ENCODE data around the gene STK32B.

STK32B gene

GRCh38 chr4:5127556-5127955, 76.3 kb downstream of the STK32B start:
- no peak for DNase-seq

- DNase-seq = no peak
Measured at GRCh38 chr4:5128569-5128968, 77.3 kb downstream of the STK32B start.

GRCh38 chr4:5133201-5133600, 81.9 kb downstream of the STK32B start:
- peak; percentile 8 for DNase-seq

- DNase-seq = no peak
Measured at GRCh38 chr4:5133933-5134594, 82.8 kb downstream of the STK32B start.

GRCh38 chr4:5134620-5135019, 83.3 kb downstream of the STK32B start:
- no peak for DNase-seq

GRCh38 chr4:5137226-5137625, 85.9 kb downstream of the STK32B start:
- no peak for DNase-seq

GRCh38 chr4:5137927-5138326, 86.6 kb downstream of the STK32B start:
- no peak for DNase-seq

GRCh38 chr4:5138389-5138788, 87.1 kb downstream of the STK32B start:
- no peak for DNase-seq

- DNase-seq = no peak
Measured at GRCh38 chr4:5139141-5139540, 87.9 kb downstream of the STK32B start.

- DNase-seq = no peak
Measured at GRCh38 chr4:5141802-5142201, 90.5 kb downstream of the STK32B start.

GRCh38 chr4:5142726-5143125, 91.4 kb downstream of the STK32B start:
- peak; percentile 46 for DNase-seq

- no peak for DNase-seq
Measured at GRCh38 chr4:5143306-5143861, 92.1 kb downstream of the STK32B start.

GRCh38 chr4:5143940-5144339, 92.7 kb downstream of the STK32B start:
- DNase-seq = no peak

- DNase-seq = no peak
Measured at GRCh38 chr4:5144384-5144783, 93.1 kb downstream of the STK32B start.

- no peak for DNase-seq
Measured at GRCh38 chr4:5146248-5146647, 95.0 kb downstream of the STK32B start.

GRCh38 chr4:5152521-5152920, 101.2 kb downstream of the STK32B start:
- no peak for DNase-seq

GRCh38 chr4:5156682-5157081, 105.4 kb downstream of the STK32B start:
- no peak for DNase-seq

- peak; percentile 60 for DNase-seq
Measured at GRCh38 chr4:5157791-5158770, 106.8 kb downstream of the STK32B start.

GRCh38 chr4:5158825-5159224, 107.5 kb downstream of the STK32B start:
- no peak for DNase-seq

- DNase-seq = no peak
Measured at GRCh38 chr4:5160668-5161067, 109.4 kb downstream of the STK32B start.

- DNase-seq = no peak
Measured at GRCh38 chr4:5162909-5163508, 111.7 kb downstream of the STK32B start.

- DNase-seq = no peak
Measured at GRCh38 chr4:5164221-5164912, 113.1 kb downstream of the STK32B start.

Data from EL (cell line).